NCI-H1694 treated with DMSO at 0.1 percent for 48 hours (cell line): ENCODE data around the gene HSD17B8.

Experiments
- DNase-seq: peaks from one replicate; lab custom pipeline; 2025; lab: John Stamatoyannopoulos, UW

The HSD17B8 gene

DNA sequence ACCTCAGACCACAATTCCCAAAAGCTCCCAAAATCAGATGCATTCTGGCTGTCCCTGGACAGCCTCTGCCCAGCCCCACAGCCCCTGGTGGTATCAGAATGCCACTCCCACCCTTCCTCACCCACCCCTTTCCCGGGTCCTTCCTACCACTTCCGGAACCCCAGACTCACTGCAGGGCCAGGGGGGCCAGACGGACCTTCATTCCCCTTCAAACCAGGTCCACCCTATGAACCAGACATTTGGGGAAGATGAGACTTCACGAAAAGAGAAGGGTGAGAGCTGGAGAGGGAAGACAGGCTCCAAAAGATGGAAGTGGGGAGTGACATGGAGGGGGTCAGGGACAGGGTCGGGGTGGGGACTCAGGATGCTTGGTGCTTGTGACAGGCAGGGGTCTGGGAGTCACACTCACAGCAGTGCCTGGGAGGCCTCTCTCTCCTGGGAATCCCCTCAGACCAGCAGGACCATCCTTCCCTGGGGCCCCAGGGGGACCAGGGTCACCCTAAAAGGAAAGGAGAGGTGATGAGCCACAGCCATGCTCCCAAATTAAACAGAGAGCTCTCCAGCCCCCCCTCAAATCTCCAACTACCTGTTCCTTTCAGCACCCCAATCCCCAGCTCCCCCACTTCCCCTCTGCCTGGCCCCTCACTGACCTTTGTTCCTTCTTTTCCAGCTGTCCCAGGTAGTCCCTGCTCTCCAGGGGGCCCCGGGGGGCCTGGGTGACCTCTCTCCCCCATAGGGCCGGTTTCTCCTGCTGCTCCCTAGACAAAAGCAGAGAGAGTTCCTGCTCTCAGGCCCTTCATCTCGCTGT is 32.4 kb upstream of the HSD17B8 start:
- no peak for DNase-seq

DNA sequence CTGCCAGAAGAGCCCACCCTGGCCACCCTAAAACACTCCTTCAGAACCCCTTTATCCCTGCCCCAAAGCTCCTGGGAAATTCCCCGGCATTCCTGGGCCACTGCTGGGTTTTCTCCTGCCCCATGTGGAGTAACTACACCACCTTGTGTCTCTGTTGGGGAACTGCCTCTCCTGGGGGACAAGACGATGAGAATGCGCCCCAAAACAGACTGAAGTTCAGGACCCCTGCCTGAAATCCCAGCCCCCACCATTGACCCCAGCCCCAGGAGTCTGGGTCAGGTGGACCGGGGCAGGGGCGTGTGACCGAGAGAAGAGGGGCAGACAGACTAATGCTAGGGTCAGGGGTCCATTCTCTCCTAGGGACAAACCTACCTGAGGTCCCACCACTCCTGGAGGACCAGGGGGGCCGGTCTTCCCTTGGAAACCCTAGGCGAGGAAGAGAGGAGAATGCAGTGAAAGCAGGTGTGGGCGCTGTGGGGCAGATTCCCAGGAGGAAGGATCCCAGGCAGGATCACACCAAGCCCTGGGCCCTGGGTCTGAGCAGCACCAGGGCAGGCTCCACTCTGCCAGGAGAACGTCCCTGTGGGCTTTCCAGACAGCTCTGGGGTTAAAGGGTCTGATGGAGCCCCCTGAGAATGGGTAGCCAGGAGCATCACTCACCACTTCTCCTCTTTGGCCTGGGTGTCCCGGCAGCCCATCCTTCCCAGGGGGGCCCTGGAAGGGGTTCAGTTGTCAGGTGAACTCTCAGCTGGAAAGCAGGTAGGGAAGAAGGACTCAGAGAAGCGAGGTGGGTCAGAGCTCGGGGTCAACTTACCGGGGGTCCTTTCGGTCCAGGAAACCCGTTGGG is 31.5 kb upstream of the HSD17B8 start:
- DNase-seq = no peak

DNA sequence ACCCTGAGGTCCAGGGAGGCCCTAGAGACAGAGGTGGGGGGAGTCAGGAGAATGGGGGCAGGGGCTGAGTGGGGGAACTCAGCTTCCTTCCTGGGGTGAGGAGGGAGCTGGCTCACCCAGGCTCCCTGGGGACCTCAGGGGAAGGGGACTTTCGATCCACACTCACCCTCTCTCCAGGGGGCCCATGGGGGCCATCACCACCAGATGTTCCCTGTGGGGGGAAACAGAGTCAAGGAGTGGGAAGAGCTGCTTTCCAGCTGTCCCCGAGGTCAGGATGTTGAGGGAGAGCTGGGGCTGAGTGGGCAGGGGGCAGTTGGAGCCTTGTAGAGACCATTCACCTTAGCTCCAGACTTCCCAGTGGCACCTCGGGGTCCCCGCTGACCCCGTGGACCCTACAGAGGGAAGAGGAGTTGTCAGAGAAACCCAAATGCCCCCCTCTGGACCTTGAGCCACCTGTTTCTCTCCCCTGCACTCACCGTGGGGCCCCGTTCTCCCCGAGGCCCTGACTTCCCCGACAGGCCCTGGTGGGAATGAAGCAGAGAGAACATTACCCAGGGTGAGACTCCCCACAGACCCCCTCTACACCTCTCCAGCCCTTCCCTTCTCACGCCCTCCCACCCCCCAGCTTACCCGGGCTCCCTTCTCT is 30.8 kb upstream of the HSD17B8 start:
- no peak for DNase-seq

DNA sequence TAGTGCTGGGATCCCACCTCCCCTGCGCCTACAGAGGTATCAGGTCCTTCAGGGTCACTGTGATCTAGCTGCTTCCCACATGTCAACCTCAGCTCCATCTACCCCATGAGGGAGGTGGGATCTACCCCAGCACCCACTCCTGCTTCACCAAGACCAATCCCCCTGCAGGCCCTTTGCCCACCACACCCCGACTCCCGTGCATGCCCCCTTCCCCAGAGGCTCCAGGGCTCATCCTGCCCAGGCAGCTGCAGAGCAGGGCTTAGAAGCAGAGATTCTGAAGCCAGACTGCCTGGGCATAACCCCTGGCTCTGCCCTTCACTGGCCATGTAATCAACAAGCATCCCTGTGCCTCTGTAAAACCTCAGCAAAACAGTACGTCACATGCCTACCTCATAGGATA is 29.7 kb upstream of the HSD17B8 start:
- DNase-seq = no peak

DNA sequence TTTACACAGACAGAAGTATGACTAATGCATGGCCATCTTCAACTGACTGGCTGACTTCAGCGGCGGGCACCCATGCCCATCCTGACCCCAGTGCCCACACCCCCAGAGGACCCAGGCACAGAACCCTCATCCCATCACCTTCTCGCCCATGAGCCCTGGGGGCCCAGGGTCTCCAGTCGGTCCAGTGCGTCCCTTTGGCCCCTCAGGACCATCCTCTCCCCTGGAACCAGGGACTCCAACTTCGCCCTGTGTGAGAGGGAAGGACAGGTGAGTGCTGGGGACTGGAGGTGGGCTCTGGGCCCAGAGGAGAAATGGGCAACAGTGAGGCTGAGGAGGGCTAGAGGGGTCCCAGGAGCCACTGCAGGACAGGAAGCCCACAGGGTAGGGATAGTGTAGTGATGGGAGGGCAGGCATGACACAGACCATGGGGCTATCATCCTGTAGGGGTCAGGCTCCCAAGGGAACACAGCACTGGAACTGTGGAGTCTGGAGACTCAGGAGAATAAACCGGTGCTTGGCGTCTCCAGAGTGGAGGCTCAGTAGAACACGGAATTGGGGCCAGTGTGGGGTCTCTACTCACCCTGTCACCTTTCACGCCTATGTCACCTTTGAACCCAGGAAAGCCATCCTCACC is 28.9 kb upstream of the HSD17B8 start:
- no peak for DNase-seq

DNA sequence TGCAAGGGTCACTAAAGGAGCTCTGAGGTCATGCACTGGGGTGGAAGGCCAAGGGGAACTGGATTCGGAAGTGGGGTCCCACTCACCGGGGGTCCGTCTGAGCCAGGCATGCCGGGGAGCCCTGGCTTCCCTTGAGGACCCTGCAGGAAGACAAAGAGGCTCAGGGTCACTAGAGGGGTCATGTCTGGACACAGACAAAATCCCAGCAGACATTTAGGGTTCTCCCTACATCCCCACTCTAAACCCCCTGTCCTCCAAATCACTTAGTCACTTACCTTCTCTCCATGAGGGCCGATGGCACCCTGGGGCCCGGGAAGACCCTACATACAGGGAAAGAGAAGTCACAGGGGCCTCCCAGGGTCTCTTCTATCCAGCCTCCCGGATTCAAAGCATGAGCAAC is 27.5 kb upstream of the HSD17B8 start:
- no peak for DNase-seq

DNA sequence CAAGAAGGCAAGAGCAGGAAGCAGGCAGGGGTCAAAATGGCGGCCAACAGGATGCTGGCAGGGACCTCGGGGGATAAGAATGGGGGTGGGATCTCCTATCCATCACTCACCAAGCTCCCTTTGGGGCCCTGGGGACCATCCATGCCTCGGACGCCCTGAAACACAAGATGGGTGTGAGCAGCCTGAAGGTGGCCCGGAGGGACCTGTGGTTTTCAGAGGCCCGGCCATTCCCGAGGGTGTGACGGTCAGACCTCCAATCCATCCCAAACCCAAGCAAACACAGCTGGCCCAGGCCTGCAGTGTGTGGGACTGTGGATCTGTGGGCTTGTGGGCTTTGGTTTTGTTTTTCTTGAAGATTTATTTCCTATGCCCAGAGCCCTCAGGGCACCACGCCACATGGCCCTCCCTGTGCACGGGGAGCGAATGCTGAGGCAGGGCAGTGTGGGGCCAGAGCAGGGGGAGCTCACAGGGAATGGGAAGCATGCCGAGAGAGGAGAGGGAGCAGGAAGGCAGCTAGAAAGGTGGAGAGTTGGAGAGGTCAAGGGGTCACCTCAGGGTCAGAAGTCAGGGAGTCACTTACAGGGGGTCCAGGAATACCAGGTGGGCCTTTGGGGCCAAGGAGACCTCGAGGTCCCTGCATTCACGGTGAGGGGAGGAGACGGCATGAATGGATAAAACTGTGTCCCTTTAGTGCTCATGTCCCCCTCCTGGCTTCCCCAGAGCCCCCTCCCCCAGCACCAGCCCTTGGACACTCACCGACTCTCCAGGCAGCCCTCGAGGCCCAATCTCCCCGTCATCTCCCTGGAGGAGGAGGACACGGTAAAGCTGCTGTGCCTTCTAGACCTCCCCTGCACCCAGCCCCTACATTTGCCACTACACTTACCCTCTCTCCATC is 26.7 kb upstream of the HSD17B8 start:
- no peak for DNase-seq

DNA sequence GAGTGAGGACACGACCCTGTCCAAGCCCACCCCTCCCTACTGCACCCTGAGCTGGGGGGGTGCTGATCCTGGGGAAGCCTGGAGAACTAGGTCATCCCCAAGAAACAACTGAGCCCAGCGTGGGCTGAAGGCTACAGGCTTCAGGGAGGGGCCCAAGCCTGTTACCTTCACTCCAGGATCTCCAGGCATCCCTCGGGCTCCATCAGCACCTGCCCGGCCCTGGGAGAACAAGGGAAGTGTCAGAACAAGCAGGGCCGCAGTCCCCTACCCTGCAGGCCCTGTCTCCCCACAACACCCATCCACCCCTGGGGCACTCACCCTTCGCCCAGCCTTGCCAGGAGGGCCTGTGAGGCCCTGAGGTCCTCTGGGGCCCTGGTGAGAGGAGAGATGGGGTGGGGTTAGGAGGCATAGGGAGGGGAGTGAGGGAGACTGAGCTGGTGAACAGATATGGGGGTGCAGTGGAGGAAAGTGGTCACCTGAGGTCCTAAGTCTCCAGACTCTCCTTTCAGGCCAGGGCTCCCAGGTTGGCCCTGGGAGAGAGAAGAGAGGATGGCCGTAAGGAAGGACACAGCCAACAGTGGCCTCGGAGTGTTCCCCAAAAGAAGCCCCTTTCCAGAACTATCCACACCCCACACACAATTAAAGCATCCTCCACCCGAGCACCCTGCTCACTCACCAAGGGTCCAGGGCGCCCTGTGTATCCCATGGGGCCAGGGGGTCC is 25.5 kb upstream of the HSD17B8 start:
- no peak for DNase-seq

DNA sequence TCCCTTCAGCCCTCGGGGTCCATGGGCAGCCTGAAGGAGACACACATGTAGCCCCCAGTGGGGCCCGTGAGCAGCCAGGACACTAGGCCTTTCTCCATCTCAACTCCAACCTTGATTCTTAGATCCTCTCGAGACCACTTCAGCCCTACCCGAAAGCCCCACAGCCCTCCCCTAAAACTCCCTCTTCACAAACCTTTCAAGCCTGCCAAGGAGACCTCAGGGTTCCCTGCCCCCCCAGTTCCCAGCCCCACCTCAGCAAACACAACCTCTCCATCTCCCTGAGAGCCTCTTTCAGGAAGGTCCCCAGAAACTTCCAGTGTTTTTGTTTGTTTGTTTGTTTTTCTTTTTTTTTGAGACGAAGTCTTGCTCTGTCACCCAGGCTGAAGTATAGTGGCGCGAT is 23.3 kb upstream of the HSD17B8 start:
- DNase-seq = no peak

DNA sequence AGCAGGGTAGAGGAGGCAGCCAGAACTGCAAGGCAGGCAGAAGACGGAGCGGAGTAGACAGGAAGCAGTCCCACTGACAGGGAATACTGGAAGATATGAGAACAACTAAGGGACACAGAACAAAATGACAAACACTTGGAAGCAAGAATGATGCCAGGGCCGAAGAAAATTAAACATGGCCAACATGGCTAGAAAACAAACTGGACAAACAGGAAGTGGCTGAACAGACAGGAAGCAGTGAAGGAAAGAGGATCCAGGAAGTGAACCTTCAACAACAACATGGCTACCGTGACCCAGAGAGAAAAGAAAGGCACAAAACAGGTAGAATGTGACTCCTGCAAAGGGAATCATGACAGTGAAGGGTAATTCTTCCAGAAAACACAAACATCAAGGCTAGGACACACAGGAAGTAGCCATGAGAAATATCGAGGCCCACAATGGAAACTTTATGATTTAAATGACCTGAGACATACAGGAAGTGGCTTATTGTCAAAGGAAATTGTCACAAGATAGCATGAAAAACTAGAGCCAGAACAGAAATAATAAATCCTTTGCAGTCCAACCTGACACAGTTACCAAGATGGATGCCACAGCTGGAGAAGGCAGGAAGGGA is 21.3 kb upstream of the HSD17B8 start:
- DNase-seq = no peak

DNA sequence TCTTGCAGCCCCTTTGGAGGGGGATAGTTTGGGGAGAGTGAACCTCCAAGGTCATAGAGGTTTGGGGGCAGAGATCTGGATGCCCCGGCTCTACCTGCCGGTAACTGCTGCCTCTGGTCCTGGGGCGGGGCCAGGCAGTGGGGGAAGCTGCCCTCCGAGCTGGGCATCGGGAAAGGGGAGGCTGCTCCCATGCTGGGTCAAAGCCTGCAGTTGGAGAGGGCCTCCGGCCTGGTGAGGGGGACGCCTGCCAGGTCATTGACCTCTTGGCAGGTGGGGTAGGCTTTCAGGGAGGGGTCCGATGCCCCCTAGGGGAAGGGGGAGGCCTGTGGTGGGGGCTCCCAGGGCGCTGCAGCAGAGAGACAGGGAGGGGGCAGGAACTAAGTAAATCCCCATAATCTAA is 19.3 kb upstream of the HSD17B8 start:
- DNase-seq = no peak

DNA sequence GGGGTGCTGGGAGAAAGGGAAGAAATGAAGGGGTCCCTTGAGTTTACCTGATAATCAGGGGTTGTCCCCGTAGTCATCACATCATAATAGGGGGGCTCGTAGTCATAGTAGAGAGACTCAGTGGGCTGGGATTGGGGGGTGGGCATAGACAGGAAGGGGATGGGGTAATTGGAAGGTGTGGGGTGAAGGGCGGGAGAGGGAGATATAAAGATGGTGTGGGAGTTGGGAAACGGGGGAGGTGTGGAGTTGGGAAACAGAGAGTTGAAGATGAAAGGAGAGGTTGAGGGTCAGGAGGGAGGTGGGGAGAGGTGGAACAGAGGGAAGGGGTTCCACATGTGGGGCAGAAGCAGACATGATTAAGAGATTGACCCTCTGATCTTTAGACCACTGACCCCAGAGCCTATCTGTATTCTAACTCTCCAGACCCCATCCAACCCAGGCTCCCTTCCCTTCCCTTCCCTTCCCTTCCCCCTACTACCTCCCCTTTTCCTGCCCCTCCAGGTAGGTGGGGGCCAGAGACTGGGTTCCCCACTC is 18.7 kb upstream of the HSD17B8 start:
- no peak for DNase-seq

DNA sequence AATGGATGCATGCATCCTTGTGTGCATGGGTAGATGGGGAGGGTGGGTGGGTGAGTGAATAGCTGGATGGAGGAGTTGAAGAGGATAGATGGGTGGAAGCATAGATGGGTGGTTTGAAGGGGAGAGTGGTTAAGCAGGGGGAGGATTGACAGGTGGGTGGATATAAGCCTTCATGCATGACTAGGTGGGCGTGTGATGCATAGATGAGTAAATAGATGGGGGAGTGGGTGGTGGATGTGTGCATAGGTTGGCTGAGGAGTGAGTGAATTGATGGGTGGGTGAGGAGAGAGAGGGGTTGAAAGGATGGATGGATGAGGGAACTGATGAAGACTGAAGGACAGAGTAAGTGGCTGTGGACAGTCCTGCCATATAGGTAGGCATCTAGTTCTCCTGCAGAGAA is 16.6 kb upstream of the HSD17B8 start:
- no peak for DNase-seq

DNA sequence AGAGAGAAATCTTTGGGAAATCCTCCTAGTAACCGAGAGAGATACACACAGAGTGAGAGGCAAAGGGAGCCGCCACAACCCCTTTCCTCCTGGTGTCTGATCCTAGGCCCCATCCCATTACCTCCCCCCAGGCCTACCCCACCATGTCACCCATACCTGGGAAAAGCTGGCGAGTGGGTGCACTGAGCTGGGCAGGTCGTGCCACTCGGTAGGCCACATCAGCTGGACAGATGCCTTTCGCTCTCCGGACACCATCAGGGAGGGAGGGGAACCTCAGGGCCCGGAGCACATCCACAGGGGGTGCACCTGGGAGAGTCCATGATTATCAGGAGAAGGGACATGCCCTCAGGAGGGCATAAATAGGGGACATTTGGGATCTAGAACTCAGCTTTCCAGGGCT is 15.3 kb upstream of the HSD17B8 start:
- no peak for DNase-seq

DNA sequence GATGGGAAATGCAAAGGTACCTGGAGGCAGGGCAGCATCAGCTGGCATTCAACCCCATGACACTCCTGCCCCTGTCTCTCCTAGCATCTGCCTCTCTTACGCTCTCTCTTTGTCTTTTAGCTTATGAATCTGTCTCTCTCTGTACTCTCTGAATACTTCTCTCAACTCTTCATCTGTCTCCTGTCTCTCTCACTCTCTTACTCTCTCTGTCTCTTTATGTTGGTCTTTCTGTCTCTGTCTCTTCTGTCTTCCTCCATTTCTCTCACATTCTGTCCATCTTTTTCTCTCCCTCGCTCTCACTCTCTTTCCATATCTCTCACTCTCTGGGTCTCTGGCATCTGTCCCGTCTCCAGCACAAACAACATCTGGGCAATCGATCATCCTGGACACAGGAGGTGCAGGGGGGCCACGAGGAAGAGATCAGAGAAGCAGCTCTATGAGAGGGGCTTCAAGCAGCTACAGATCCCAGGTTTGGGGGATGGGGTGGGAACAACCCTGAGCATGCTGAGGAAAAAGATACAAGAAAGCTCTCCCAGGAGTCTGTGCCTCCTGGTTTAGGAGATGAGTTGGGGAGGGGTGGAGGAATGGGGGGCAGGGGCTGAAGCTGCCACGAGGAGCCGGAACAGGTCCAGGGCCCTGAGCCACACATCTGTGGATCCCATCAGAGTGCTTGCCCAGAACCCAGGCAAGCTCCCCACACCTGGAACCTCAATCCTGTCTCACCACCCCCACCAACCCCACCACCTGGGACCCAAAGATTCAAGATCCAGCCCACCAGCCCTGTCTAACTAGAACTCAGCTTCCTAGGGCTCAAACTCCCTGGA is 14.6 kb upstream of the HSD17B8 start:
- DNase-seq = no peak

DNA sequence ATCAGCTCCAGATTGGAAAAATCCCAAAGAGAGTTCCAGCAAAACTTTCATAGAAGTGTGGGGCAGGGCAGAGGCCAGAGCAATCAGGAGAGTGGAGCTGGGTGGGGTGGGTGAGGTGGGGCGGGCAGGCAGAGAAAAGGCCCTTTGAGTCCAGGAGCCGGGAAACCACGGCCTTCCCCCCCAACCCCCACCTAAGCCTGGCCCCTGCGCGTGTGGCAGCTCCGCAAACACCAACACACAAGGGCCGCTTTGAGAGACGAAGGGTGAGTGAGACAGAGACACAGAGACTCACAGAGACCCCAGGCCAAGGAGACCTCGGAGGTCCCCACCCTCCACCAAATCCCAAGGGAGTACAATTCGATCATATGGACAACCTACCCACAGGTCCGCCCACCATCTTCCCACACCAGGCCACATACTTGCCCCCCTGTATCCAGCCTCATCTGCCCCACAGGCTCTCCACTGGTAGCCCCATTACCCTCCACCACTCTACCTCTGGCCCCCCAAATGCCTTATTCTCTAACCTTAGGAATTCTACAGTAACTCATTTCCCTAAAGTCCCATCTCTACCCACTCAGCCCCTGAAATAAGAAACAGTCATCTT is 13.8 kb upstream of the HSD17B8 start:
- no peak for DNase-seq

DNA sequence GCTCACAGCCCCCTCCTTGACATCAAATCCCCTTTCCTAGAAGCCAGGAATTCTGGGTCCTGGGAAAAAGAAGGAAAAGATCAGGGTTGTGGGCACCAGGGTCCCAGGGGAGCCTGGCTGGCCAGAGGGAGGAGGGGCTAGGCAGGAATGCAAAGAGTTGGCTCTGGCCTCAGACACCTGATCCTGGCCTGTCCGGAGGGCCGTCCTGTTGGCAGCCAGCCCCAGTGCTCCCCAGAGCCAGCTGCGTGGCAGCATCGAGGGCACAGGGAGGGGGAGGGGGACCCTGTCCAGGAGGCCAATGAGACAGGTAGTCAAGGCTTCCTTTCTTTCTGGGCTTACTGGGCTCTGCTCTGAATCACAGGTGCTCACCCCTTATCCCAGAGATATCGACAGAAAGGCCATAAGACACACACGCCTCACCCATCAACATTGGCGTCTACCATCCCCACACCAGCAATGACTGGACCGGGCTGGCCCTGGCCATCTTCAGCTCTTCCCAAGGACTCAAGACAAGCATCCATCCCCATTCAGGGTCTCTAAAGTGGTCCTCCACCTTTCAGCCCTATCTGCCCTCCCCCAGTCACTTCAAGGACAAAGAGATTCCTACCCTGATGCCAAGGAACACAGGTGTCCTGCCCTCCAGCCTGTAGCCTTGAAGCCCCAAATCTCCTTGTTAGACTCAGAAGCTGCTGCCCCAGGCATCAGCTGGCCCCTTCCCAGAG is 12.9 kb upstream of the HSD17B8 start:
- DNase-seq = no peak

DNA sequence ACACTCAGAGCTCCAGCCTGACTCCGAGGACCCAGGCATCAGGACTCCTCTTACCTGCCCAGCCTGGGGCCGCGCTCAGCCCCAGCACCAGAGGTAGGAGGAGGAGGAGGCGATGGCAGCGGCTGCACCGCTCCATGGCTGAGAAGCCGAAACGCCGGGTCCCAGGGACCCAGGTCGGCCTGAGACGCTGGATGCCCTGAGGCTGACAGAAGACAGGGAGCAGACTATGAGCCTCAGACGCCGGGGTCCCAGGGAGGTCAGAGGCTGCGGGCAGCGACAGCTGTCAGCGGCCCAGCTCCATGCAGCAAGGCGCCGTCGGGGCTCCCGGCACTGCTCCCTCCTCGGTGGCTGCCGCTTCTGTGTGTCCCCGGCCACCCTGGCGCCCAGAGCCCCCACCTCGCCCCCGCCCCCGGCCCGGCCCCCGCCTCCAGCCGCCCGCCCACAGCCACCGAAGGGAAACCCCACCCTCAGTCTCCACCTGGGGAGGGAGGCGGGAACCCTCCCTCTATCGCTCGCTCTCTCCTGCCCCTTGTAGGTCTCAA is 12.3 kb upstream of the HSD17B8 start, which contains the start of gene COL11A2:
Gene COL11A2, minus strand, starts transcription at position 363 of the 542 bp plus-strand sequence. Its CDS starts 227 bp downstream, at position 136.
- no peak for DNase-seq
